Left ventricle myocardium inferior (tissue), 1 donor: Measurements from ENCODE around the gene DOCK4. TPM values are rescaled to one million over a fixed set of nuclear protein-coding genes. Genes with fewer than 3 reads are reported as not detected.

Source experiments
- DNase-seq: peaks from one replicate; pipeline ENCODE4 v3.0.0-alpha.2; 2020
- H3K27ac ChIP-seq: fragments of 200-600 bp; replicated peaks from 2 replicates; pipeline ENCODE4 v1.8.0; 2021
- H3K27me3 ChIP-seq: fragments of 200-600 bp; 2 replicates; pipeline ENCODE4 v1.8.0; 2021; ENCODE audit warnings: low read depth
- H3K36me3 ChIP-seq: fragments of 200-600 bp; 2 replicates; pipeline ENCODE4 v1.8.0; 2021
- H3K4me1 ChIP-seq: fragments of 200-600 bp; 2 replicates; pipeline ENCODE4 v1.8.0; 2021
- H3K4me3 ChIP-seq: fragments of 200-600 bp; 2 replicates; pipeline ENCODE4 v1.8.0; 2021; ENCODE audit warnings: mild to moderate bottlenecking, moderate library complexity
- H3K9me3 ChIP-seq: fragments of 200-600 bp; replicated peaks from 2 replicates; pipeline ENCODE4 v1.8.0; 2021
- CTCF ChIP-seq: fragments of 200-600 bp; IDR thresholded peaks from 2 replicates; pipeline ENCODE4 v1.8.0; 2021; ENCODE audit warnings: antibody characterized with exemption, mild to moderate bottlenecking, borderline replicate concordance
- intact Hi-C: fragments of 100-400 bp; cut with micrococcal nuclease; formaldehyde crosslinking; loops from one replicate; pipeline ENCODE4 v1.11.0; 2022
- total RNA-seq: library from RNA; stranded (reverse); fragmentation: NEBNext Ultra II Directional; extraction: Animal tissue kit (Norgen Biotek cat#: 25700); gene quantifications from one replicate; pipeline ENCODE4 v1.2.1, GENCODE V29; 2021
- donor health status: DM: no; HTN: yes; CAD: no; lungs with severe emphysema.

DOCK4 gene
- total RNA-seq, 1 donor from 2014 or later: 15.2 TPM

GRCh38 chr7:111752022-111752582 is 454.1 kb downstream of the DOCK4 start:
- intact Hi-C loops: loop anchor here (10.0 kb wide), 2 partner anchors 663 to 743 kb away; no protein-coding TSS in a partner anchor
- peak; percentile 84 for TF ChIP-seq CTCF

GRCh38 chr7:111750878-111751277 is 455.3 kb downstream of the DOCK4 start:
- peaks cover 38% of the 10 kb centered on the region for H3K36me3 ChIP-seq
- no peak overlapping the region for H3K4me3 ChIP-seq
- no peaks in the 10 kb centered on the region for H3K4me1 ChIP-seq
- no peaks in the 10 kb centered on the region for H3K27me3 ChIP-seq
- H3K9me3 ChIP-seq: peaks cover 5% of the 10 kb centered on the region
- TF ChIP-seq CTCF: no peak
- no peak overlapping the region for H3K27ac ChIP-seq
- intact Hi-C loops: loop anchor here (10.0 kb wide), 2 partner anchors 664 to 744 kb away; no protein-coding TSS in a partner anchor
- DNase-seq: no peak

More at GRCh38 chr7:111752022-111752582, 454.1 kb downstream of the DOCK4 start:
- Histone ChIP-seq H3K4me1 (no peaks in the 10 kb centered on the region), H3K4me3 (no peak overlapping the region), H3K27ac (no peak overlapping the region), H3K9me3 (peaks cover 5% of the 10 kb centered on the region), H3K36me3 (peaks cover 30% of the 10 kb centered on the region), H3K27me3 (no peaks in the 10 kb centered on the region)
- DNase-seq: peak; percentile 35

- peaks cover 5% of the 10 kb centered on the region for H3K9me3 ChIP-seq
- no peak overlapping the region for H3K27ac ChIP-seq
- DNase-seq: no peak
- no peak for TF ChIP-seq CTCF
- no peaks in the 10 kb centered on the region for H3K4me1 ChIP-seq
- H3K36me3 ChIP-seq: peaks cover 37% of the 10 kb centered on the region
- no peak overlapping the region for H3K4me3 ChIP-seq
- no peaks in the 10 kb centered on the region for H3K27me3 ChIP-seq
- intact Hi-C loops: loop anchor here (10.0 kb wide), 2 partner anchors 665 to 745 kb away; no protein-coding TSS in a partner anchor
Observed at GRCh38 chr7:111750228-111750627, 456.0 kb downstream of the DOCK4 start.

GRCh38 chr7:111749625-111750024 is 456.6 kb downstream of the DOCK4 start:
- Histone ChIP-seq H3K27me3 (no peaks in the 10 kb centered on the region), H3K27ac (no peak overlapping the region), H3K4me3 (no peak overlapping the region), H3K36me3 (peaks cover 33% of the 10 kb centered on the region), H3K4me1 (no peaks in the 10 kb centered on the region), H3K9me3 (peaks cover 5% of the 10 kb centered on the region)
- TF ChIP-seq CTCF: no peak
- DNase-seq: no peak
- intact Hi-C loops: loop anchor here (10.0 kb wide), 2 partner anchors 665 to 745 kb away; no protein-coding TSS in a partner anchor

- peaks cover 42% of the 10 kb centered on the region for H3K36me3 ChIP-seq
- intact Hi-C loops: no loop called here
- DNase-seq: no peak
- no peaks in the 10 kb centered on the region for H3K4me1 ChIP-seq
- no peak overlapping the region for H3K4me3 ChIP-seq
- H3K27ac ChIP-seq: no peak overlapping the region
- peaks cover 5% of the 10 kb centered on the region for H3K9me3 ChIP-seq
- H3K27me3 ChIP-seq: no peaks in the 10 kb centered on the region
- TF ChIP-seq CTCF: no peak
Observed at GRCh38 chr7:111747718-111748117, 458.5 kb downstream of the DOCK4 start.
